ENCODE results near the gene GRK6.
A peak's percentile ranks its signal among the peaks of the same experiment; 100 is the strongest.

GRK6 gene

GRCh38 chr5:177440990-177441780, 14.7 kb downstream of the GRK6 start:
- DNase-seq: no peak

- no peak for DNase-seq
Measured at GRCh38 chr5:177442066-177442826, 15.8 kb downstream of the GRK6 start.

- DNase-seq: no peak
Measured at GRCh38 chr5:177443144-177443983, 16.9 kb downstream of the GRK6 start.

- no peak for DNase-seq
Measured at GRCh38 chr5:177444106-177445051, 17.9 kb downstream of the GRK6 start.

GRCh38 chr5:177445052-177445916, 18.8 kb downstream of the GRK6 start:
- DNase-seq: no peak

- no peak for DNase-seq
Measured at GRCh38 chr5:177445917-177446199, 19.4 kb downstream of the GRK6 start.

GRCh38 chr5:177446200-177447065, 20.0 kb downstream of the GRK6 start, which contains the start of gene PRR7:
PRR7 (plus strand) TSS chr5:177446814; CDS start chr5:177455068, 8,254 bp downstream.
- peak; percentile 84 for DNase-seq

GRCh38 chr5:177447066-177447610, 20.7 kb downstream of the GRK6 start:
- DNase-seq: no peak

- DNase-seq: no peak
Measured at GRCh38 chr5:177447611-177448243, 21.3 kb downstream of the GRK6 start.

GRCh38 chr5:177448244-177448950, 21.9 kb downstream of the GRK6 start:
- no peak for DNase-seq

GRCh38 chr5:177449140-177450061, 22.9 kb downstream of the GRK6 start:
- no peak for DNase-seq

- DNase-seq: no peak
Measured at GRCh38 chr5:177450667-177451424, 24.4 kb downstream of the GRK6 start.

GRCh38 chr5:177452688-177453638, 26.5 kb downstream of the GRK6 start:
- DNase-seq: no peak

- DNase-seq: no peak
Measured at GRCh38 chr5:177453852-177454396, 27.4 kb downstream of the GRK6 start.

- peak; percentile 88 for DNase-seq
Measured at GRCh38 chr5:177454397-177455035, 28.0 kb downstream of the GRK6 start.
